ENCODE measurements around the gene GPRC6A.

GPRC6A gene

DNA sequence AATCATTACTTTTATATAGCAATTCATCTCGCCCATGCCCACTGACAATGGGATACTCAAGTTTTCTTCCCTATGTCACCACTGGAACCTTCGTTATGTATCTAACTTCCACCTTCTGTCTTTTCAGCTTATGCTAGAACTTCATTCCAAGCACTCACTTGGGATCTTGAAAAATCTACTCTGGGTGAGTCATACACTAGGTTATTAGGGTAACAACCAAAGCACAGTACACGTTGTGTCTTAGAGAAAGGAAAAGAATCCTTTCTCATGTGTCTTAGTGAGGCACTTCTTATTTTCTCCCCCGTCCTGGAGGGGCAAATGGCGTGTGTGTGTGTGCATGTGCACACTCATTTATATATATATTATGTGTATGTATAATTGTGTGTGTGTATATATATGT lies 45.0 kb downstream of the GPRC6A start:
- DNase-seq: no peak

GRCh38 chr6:116779573-116780164 lies 49.2 kb downstream of the GPRC6A start:
- DNase-seq: peak; percentile 17

GRCh38 chr6:116773886-116774285 lies 55.0 kb downstream of the GPRC6A start:
- no peak for DNase-seq

DNA sequence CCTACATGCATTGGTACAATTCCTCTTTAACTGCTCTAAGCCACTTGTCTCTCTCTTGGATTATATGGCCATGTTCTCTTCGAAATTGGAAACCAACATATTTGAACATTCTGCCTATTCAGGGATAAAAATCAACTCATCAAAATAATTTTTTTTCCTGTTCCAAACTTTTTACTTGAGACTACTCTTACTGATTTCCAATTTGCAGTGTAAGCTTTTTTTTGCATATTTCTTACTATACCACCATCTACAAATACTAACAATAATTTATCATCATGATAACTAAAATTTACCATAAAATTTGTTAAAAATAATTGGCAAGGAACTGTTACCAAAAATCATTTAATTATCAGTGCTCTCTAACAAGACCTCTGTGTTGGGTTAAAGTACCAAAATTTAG lies 56.4 kb downstream of the GPRC6A start:
- DNase-seq: no peak

DNA sequence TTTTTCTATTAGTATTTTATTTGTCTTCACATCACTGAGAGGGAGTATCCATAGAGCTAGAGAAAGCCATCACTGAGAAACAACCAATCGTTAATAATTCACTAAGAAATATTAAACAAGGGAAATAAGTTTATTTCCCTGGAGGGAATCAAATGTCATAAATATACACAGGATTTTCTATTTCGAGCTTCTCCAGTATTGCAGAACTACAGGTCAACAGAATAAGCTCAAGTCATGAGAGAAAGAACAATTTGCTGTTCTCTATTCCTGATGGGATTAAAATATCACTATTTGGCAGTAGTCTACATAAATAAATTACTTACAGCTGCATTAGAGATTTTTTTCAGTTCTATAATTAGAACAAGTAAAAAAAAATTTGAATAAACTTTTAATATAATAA lies 61.2 kb downstream of the GPRC6A start:
- no peak for DNase-seq

- DNase-seq: no peak
Observed at GRCh38 chr6:116766506-116767176, 62.2 kb downstream of the GPRC6A start.

DNA sequence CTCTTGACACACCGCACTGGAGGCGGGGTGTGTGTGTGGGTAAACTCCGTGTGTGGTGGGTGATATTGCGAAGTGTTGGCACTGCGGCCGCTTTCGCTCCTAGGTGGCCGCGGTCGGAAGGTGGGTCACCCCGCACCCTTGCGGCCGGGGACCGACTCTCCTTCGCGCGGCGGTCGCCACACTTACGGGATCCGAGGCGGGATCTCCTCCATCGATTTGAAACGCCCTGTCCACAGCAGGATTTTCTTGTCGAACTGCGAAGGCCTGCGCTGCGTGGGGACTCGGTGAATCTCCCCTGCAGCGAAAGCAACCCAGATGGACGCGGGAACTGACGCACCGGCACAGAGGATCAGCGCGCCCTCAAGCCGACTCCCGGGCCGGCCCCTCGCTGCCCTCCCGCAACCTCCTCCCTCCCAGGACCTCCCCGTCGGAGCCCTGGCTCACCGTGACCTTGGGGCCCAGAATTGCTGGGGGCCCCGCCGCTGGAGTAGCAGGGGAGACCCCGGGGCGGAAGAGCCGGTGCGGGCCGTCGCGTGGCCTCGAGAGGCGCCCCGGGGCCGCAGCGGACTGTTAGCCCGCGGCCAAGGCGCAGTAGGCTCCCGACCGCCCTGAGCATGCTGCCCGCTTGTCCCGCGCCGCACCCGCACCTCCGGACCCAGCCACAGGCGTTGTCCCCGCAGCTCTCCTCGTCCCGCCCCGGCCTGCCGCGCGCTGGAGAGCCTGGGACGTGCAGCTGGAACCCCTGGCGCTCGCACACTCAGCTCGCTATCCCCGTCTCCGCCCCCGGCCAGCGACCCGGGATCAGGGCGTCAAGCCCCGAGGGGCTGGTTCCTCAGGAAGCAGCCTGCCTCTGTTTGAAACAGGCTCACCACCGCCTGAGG lies 63.7 kb downstream of the GPRC6A start, which contains the start of gene FAM162B:
Gene FAM162B, minus strand, starts transcription at position 759 of the 881 bp plus-strand sequence. Its CDS starts 143 bp downstream, at position 616.
- DNase-seq: no peak

DNA sequence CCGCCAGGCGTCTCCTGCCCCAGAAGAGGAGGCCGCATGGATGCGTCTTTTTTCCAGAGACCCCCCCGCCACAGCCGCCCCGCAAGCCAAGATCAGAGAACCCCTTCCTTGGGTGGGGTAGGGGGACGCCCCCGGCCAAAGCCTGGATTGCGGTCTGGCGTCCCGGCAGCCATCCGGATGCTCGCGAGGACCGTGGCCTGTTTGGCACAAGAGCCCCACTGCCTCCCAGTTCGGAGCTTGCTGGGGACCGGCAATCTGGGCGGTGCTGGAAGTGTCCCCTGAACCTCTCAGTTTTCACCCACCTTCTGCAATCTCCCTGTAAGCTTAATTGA lies 64.3 kb downstream of the GPRC6A start:
- DNase-seq: no peak

DNA sequence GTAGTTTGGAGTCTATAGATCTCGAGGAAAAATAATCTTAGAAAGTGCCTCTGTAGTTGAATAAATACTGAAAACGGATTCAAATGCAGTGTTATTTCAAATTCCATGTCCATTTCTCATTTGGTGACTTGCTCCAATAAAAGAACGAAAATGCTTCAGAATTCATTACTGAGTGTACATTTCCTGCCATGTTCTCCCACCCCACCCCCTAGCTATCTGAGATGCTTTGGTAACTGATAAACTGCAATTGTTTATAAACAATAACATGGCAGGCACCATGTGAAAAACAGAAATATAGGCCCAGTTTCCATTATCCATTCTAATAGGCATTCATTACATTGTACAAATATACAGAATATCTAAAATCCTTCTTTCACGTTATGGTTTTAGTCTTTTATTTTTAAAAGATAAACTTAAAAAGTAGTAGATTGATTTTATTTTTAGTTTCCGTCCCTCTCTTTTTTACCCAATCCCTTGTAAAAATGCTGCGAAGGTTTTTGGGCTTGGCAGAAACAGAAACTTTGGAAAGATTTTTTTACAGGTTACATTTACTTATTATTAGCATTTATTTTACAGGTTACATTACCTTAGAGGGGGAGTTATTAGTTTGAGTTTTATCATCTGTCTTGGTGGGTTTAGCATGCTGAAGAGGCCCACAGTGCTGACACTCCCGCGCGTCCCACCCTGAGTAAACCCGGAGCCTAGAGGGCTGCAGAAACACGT lies 64.8 kb downstream of the GPRC6A start:
- DNase-seq: no peak

- DNase-seq: no peak
Observed at GRCh38 chr6:116763048-116763447, 65.8 kb downstream of the GPRC6A start.

GRCh38 chr6:116762235-116762634 lies 66.6 kb downstream of the GPRC6A start:
- no peak for DNase-seq

DNA sequence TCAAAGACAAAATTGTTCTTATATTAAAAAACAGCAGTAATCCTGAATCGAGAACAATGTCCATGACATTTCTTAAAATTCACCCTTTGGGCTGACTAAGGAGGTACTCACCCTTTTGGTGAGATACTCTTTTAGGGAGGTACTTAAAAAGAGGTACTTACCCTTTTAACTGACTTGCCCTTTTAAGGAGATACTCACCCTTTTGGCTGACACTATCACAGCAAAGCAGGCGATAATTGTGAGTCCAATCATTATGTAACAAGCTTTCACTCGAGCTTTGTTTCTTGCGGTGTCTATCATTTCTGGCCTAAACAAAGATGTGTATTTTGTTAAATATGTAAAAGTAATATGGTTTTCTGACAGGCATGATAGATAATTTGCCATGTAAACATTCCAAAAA lies 67.1 kb downstream of the GPRC6A start:
- no peak for DNase-seq

GRCh38 chr6:116745176-116745575 lies 83.7 kb downstream of the GPRC6A start:
- no peak for DNase-seq

Measured in NCI-H1092 treated with DMSO at 0.1 percent for 48 hours (cell line).